ENCODE results near the gene KLK4. TPM values are rescaled to one million over a fixed set of nuclear protein-coding genes. Genes with fewer than 3 reads are reported as not detected.

KLK4 gene
- total RNA-seq, 5 donors from 2014 or later (not counting 1 experiment from before 2014, with no cell fraction given), result not detected

DNA sequence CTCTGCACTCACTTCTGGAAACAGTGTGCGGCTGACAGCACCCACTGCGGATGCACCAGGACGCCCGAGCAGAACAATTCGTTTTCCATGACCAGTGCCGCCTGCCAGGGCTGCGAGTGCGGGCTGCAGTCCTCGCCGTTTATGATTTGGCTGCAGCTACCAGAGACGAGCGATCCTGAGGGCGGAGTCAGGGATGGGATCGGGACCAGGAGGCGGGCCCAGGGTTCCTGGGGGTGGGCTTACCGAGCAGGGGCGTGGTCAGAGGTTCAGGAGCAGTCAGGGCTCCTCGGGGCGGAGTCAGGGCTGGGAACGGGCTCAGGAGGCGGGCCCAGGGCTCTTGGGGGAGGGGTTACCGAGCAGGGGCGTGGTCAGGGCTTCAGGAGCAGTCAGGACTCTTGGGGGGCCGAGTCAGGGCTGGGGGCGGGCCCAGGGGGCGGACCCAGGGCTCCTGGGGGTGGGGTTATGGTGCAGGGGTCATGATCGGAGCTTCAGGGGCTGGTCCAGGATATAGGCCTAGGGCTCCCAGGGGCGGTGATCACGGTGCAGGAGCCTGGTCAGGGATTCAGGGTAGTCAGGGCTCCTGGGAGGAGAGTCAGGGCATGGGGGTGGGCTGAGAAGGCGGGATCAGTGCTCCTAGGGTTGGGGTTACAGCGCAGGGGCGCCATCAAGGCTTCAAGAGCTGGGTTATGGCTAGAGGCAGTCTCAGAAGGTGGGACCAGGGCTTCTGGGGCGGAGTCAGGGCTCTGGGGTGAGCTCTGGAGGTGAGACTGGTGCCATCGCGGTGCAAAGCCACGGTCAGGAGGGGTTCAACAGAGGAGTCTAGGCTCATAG is 1.7 kb downstream of the KLK4 start:
- no peak overlapping the region for H3K4me3 ChIP-seq (ENCODE audit: control insufficient read depth in 1 of 2, extremely low read depth in 1 of 2, low read length in 1 of 2)
- peaks cover 9 to 64% of the 10 kb centered on the region in 2 experiments for H3K27me3 ChIP-seq (replicated peaks in 1 of 2; ENCODE audit: control insufficient read depth in 2 of 2, extremely low read depth in 1 of 2, insufficient read depth in 2 of 2, low read length in 1 of 2)
- CTCF ChIA-PET, result no interaction called here
- no peaks in the 10 kb centered on the region for H3K36me3 ChIP-seq (ENCODE audit: control insufficient read depth in 2 of 2, extremely low read depth in 1 of 2, insufficient read depth in 1 of 2, low read length in 1 of 2)
- ATAC-seq (replicated peaks in 1 of 4), result peak in 2 of 4 experiments; percentile 20 to 53
- H3K27ac ChIP-seq (ENCODE audit: low read length), result no peak overlapping the region
- Mint-ChIP-seq H3K27me3 (peaks cover 47 to 58% of the 10 kb centered on the region in 2 donors), H3K4me1 (peaks cover 12% of the 10 kb centered on the region in 3 donors), H3K36me3 (no peaks in the 10 kb centered on the region), H3K9me3 (no peaks in the 10 kb centered on the region), H3K27ac (no peak overlapping the region), H3K4me3 (peak overlapping the region; percentile 18 to 59 (median 31))
- peaks cover 0 to 10% of the 10 kb centered on the region in 2 experiments for H3K4me1 ChIP-seq (ENCODE audit: control insufficient read depth in 1 of 2, extremely low read depth in 1 of 2, insufficient read depth in 2 of 2, low read length in 2 of 2)
- WGBS (ENCODE audit: insufficient coverage), result 8% methylated on average over 34 of the region's 36 CpGs
- POLR2A ChIA-PET, result no interaction called here
- peak in 4 of 35 experiments; percentile 2 to 11 (median 8) for DNase-seq
- no peaks in the 10 kb centered on the region for H3K9me3 ChIP-seq

DNA sequence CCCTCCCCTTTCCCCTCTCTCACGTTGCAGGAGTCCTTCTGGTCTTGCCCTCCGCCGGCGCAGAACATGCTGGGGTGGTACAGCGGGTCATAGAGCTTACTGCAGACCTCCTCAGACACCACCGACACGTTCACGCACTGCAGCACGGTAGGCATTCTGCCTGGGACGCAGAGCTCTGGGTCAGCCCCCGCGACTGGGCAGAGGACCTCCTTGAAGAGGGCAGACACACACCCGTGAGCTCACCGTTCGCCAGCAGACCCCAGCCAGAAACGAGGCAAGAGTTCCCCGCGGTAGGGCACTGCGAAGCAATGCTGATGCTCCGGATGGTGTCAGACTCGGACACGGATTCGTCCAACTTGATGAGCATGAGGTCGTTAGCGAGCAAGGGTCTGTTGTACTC is 2.9 kb downstream of the KLK4 start:
- Mint-ChIP-seq H3K36me3 (no peaks in the 10 kb centered on the region), H3K27ac (no peak overlapping the region), H3K9me3 (no peaks in the 10 kb centered on the region), H3K4me1 (peaks cover 12% of the 10 kb centered on the region in 3 donors), H3K27me3 (peaks cover 51 to 61% of the 10 kb centered on the region in 2 donors), H3K4me3 (peak overlapping the region in 1 of 3 donors; percentile 59)
- WGBS (ENCODE audit: insufficient coverage), result 77% methylated on average over 24 of the region's 25 CpGs
- DNase-seq, result no peak
- H3K4me1 ChIP-seq (ENCODE audit: control insufficient read depth in 1 of 2, extremely low read depth in 1 of 2, insufficient read depth in 2 of 2, low read length in 2 of 2), result peaks cover 0 to 10% of the 10 kb centered on the region in 2 experiments
- ChIA-PET CTCF (no interaction called here), POLR2A (no interaction called here)
- no peak overlapping the region for H3K4me3 ChIP-seq (ENCODE audit: control insufficient read depth in 1 of 2, extremely low read depth in 1 of 2, low read length in 1 of 2)
- H3K27ac ChIP-seq (ENCODE audit: low read length), result no peak overlapping the region
- no peaks in the 10 kb centered on the region for H3K9me3 ChIP-seq
- peaks cover 9 to 64% of the 10 kb centered on the region in 2 experiments for H3K27me3 ChIP-seq (replicated peaks in 1 of 2; ENCODE audit: control insufficient read depth in 2 of 2, extremely low read depth in 1 of 2, insufficient read depth in 2 of 2, low read length in 1 of 2)
- ATAC-seq (replicated peaks in 1 of 4), result no peak
- no peaks in the 10 kb centered on the region for H3K36me3 ChIP-seq (ENCODE audit: control insufficient read depth in 2 of 2, extremely low read depth in 1 of 2, insufficient read depth in 1 of 2, low read length in 1 of 2)

DNA sequence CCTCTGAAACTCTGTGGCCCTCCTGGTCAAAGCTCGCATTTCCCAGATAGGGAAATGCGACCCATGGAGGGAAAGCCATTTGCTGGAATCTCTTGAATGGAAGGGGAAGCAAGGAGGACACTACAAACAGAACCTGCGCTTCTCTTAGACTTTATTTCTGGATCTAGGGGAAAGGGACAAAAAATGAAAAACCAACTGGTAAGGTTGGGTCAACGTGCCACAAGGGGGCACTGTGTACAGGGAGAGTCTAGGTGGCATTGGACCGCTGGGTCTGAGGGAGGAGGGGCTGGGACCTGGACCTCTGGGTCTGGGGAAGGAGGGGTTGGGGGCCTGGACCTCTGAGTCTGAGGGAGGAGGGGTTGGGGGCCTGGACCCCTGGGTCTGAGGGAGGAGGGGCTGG is 5.0 kb downstream of the KLK4 start:
- H3K36me3 Mint-ChIP-seq, result no peaks in the 10 kb centered on the region
- H3K27me3 Mint-ChIP-seq, result peaks cover 51 to 55% of the 10 kb centered on the region in 2 donors
- H3K4me3 Mint-ChIP-seq, result no peak overlapping the region
- H3K27ac ChIP-seq (ENCODE audit: low read length), result no peak overlapping the region
- no peaks in the 10 kb centered on the region for H3K9me3 Mint-ChIP-seq
- no peaks in the 10 kb centered on the region for H3K9me3 ChIP-seq
- H3K4me1 ChIP-seq (ENCODE audit: control insufficient read depth in 1 of 2, extremely low read depth in 1 of 2, insufficient read depth in 2 of 2, low read length in 2 of 2), result peaks cover 0 to 10% of the 10 kb centered on the region in 2 experiments
- ChIA-PET CTCF (no interaction called here), POLR2A (no interaction called here)
- peaks cover 7 to 47% of the 10 kb centered on the region in 2 experiments for H3K27me3 ChIP-seq (replicated peaks in 1 of 2; ENCODE audit: control insufficient read depth in 2 of 2, extremely low read depth in 1 of 2, insufficient read depth in 2 of 2, low read length in 1 of 2)
- no peaks in the 10 kb centered on the region for H3K36me3 ChIP-seq (ENCODE audit: control insufficient read depth in 2 of 2, extremely low read depth in 1 of 2, insufficient read depth in 1 of 2, low read length in 1 of 2)
- no peak overlapping the region for H3K27ac Mint-ChIP-seq
- DNase-seq, result peak in 15 of 35 experiments; percentile 2 to 42 (median 20)
- H3K4me1 Mint-ChIP-seq, result peaks cover 12% of the 10 kb centered on the region in 3 donors
- H3K4me3 ChIP-seq (ENCODE audit: control insufficient read depth in 1 of 2, extremely low read depth in 1 of 2, low read length in 1 of 2), result no peak overlapping the region
- no peak for ATAC-seq (replicated peaks in 1 of 4)
- 7% methylated on average over 5 of the region's 5 CpGs for WGBS (ENCODE audit: insufficient coverage)

- H3K27me3 ChIP-seq (replicated peaks in 1 of 2; ENCODE audit: control insufficient read depth in 2 of 2, extremely low read depth in 1 of 2, insufficient read depth in 2 of 2, low read length in 1 of 2), result peaks cover 2 to 15% of the 10 kb centered on the region in 2 experiments
- H3K9me3 Mint-ChIP-seq, result no peaks in the 10 kb centered on the region
- ATAC-seq (replicated peaks in 1 of 4), result no peak
- H3K9me3 ChIP-seq, result no peaks in the 10 kb centered on the region
- no peaks in the 10 kb centered on the region for H3K4me1 Mint-ChIP-seq
- ChIA-PET POLR2A (no interaction called here), CTCF (no interaction called here)
- H3K27me3 Mint-ChIP-seq, result peaks cover 29 to 32% of the 10 kb centered on the region in 2 donors
- no peak overlapping the region for H3K27ac ChIP-seq (ENCODE audit: low read length)
- H3K36me3 ChIP-seq (ENCODE audit: control insufficient read depth in 2 of 2, extremely low read depth in 1 of 2, insufficient read depth in 1 of 2, low read length in 1 of 2), result no peaks in the 10 kb centered on the region
- 100% methylated on average over 1 of the region's 4 CpGs for WGBS (ENCODE audit: insufficient coverage)
- no peaks in the 10 kb centered on the region for H3K36me3 Mint-ChIP-seq
- H3K4me1 ChIP-seq (ENCODE audit: control insufficient read depth in 1 of 2, extremely low read depth in 1 of 2, insufficient read depth in 2 of 2, low read length in 2 of 2), result no peaks in the 10 kb centered on the region
- H3K4me3 Mint-ChIP-seq, result no peak overlapping the region
- DNase-seq, result no peak
- H3K4me3 ChIP-seq (ENCODE audit: control insufficient read depth in 1 of 2, extremely low read depth in 1 of 2, low read length in 1 of 2), result no peak overlapping the region
- H3K27ac Mint-ChIP-seq, result no peak overlapping the region
Measured at GRCh38 chr19:50902640-50903039, 8.6 kb downstream of the KLK4 start.

GRCh38 chr19:50899569-50899968 is 11.6 kb downstream of the KLK4 start:
- POLR2A ChIA-PET, result no interaction called here
- no peak overlapping the region for H3K4me3 ChIP-seq (ENCODE audit: control insufficient read depth in 1 of 2, extremely low read depth in 1 of 2, low read length in 1 of 2)
- no peaks in the 10 kb centered on the region for H3K4me1 Mint-ChIP-seq
- no peaks in the 10 kb centered on the region for H3K9me3 ChIP-seq
- no peak overlapping the region for H3K4me3 Mint-ChIP-seq
- WGBS (ENCODE audit: insufficient coverage), result 91% methylated on average over 1 of the region's 3 CpGs
- H3K27me3 ChIP-seq (replicated peaks in 1 of 2; ENCODE audit: control insufficient read depth in 2 of 2, extremely low read depth in 1 of 2, insufficient read depth in 2 of 2, low read length in 1 of 2), result peaks cover 2 to 14% of the 10 kb centered on the region in 2 experiments
- peaks cover 0 to 4% (median 0%) of the 10 kb centered on the region in 3 donors for H3K9me3 Mint-ChIP-seq
- no peak overlapping the region for H3K27ac ChIP-seq (ENCODE audit: low read length)
- H3K27me3 Mint-ChIP-seq, result peaks cover 22% of the 10 kb centered on the region in 2 donors
- CTCF ChIA-PET, result no interaction called here
- no peaks in the 10 kb centered on the region for H3K4me1 ChIP-seq (ENCODE audit: control insufficient read depth in 1 of 2, extremely low read depth in 1 of 2, insufficient read depth in 2 of 2, low read length in 2 of 2)
- ATAC-seq (replicated peaks in 1 of 4) (no peak), DNase-seq (no peak)
- H3K27ac Mint-ChIP-seq, result no peak overlapping the region
- H3K36me3 Mint-ChIP-seq, result no peaks in the 10 kb centered on the region
- H3K36me3 ChIP-seq (ENCODE audit: control insufficient read depth in 2 of 2, extremely low read depth in 1 of 2, insufficient read depth in 1 of 2, low read length in 1 of 2), result no peaks in the 10 kb centered on the region

DNA sequence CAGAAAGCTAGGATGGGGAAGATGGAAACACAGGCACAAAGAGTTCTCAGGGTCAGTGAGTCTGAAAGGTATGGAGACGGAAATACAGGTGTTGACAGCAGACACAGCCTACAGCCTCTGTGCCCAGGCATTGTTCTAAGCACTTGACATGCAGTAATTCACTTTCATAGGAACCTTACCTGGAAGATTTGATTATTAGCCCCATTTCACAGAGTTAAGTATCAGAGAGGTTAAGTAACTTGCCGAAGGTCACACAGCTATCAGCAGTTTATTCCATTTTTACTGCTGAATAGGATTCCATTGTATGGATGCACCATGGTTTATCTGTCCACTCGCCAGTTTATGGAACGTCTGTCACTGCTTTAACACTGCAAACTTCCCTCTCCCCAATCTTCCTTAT is 13.2 kb downstream of the KLK4 start:
- no peak for ATAC-seq (replicated peaks in 1 of 4)
- Histone ChIP-seq H3K4me1 (ENCODE audit: control insufficient read depth in 1 of 2, extremely low read depth in 1 of 2, insufficient read depth in 2 of 2, low read length in 2 of 2) (no peaks in the 10 kb centered on the region), H3K27ac (ENCODE audit: low read length) (no peak overlapping the region), H3K36me3 (ENCODE audit: control insufficient read depth in 2 of 2, extremely low read depth in 1 of 2, insufficient read depth in 1 of 2, low read length in 1 of 2) (no peaks in the 10 kb centered on the region), H3K4me3 (ENCODE audit: control insufficient read depth in 1 of 2, extremely low read depth in 1 of 2, low read length in 1 of 2) (no peak overlapping the region), H3K27me3 (replicated peaks in 1 of 2; ENCODE audit: control insufficient read depth in 2 of 2, extremely low read depth in 1 of 2, insufficient read depth in 2 of 2, low read length in 1 of 2) (peaks cover 2 to 20% of the 10 kb centered on the region in 2 experiments), H3K9me3 (no peaks in the 10 kb centered on the region)
- Mint-ChIP-seq H3K27me3 (peaks cover 22 to 24% of the 10 kb centered on the region in 2 donors), H3K36me3 (no peaks in the 10 kb centered on the region), H3K27ac (no peak overlapping the region), H3K4me3 (no peak overlapping the region), H3K9me3 (peaks cover 0 to 4% (median 4%) of the 10 kb centered on the region in 3 donors), H3K4me1 (no peaks in the 10 kb centered on the region)
- POLR2A ChIA-PET, result no interaction called here
- WGBS (ENCODE audit: insufficient coverage), result 86% methylated on average over 1 of the region's 4 CpGs
- no peak for DNase-seq
- CTCF ChIA-PET, result no interaction called here

Data from T-cell (primary cell).